Pancreas (tissue), 10 donors: Measurements from ENCODE around the gene MAFF. TPM values are rescaled to one million over a fixed set of nuclear protein-coding genes. Genes with fewer than 3 reads are reported as not detected.

ENCODE experiments used
- ATAC-seq, 4 donors: fragments of 200-7000 bp; cut with Tn5 transposase; one replicate each; pipeline versions ENCODE4 v1.8.0 to v1.9.1; 2020; ENCODE audit warnings: mild to moderate bottlenecking in 4 of 4, moderate library complexity in 4 of 4
- DNase-seq, 6 donors: peaks; one replicate each; pipeline ENCODE4 v3.0.0-alpha.2; 2020
- FAIRE-seq: peaks from 2 replicates; lab custom pipeline; 2012; peaks lifted over from hg19 to GRCh38; lab: Jason Lieb, UNC
- H3K27ac ChIP-seq, 4 donors: fragments of 200-600 bp; sonication (generic); 1 replicate in 3 of 4; 2 replicates in 1 of 4; pipeline versions ENCODE4 v1.5.0 to v1.8.0; 2020
- H3K27me3 ChIP-seq, 4 donors: fragments of 200-600 bp; one replicate each; pipeline ENCODE4 v1.8.0; 2021
- H3K36me3 ChIP-seq, 3 donors: fragments of 200-600 bp; sonication (generic) in 1 of 3; one replicate each; pipeline versions ENCODE4 v1.5.0 to v1.8.0; 2020 to 2021
- H3K4me1 ChIP-seq, 3 donors: fragments of 200-600 bp; one replicate each; pipeline ENCODE4 v1.8.0; 2021
- H3K4me3 ChIP-seq, 4 donors: fragments of 200-600 bp; sonication (generic) in 2 of 4; one replicate each; pipeline versions ENCODE4 v1.5.0 to v1.8.0; 2020 to 2021
- H3K9me3 ChIP-seq, 4 donors: fragments of 200-600 bp; one replicate each; pipeline ENCODE4 v1.8.0; 2021
- WGBS, 2 donors: extraction: QIAGEN DNeasy Blood & Tissue Kit; methylation state at CpG; one replicate each; pipeline ENCODE4 v1.1.7; 2013; 5-methylcytosine and 5-hydroxymethylcytosine counted together
- intact Hi-C, 3 donors: fragments of 100-400 bp; cut with DNase I; formaldehyde crosslinking; loops; one replicate each; pipeline versions ENCODE4 v1.11.1 to v1.14.2; 2022
- polyA plus RNA-seq, 2 donors: library from polyadenylated mRNA; stranded (reverse); fragments of 200-250 nt; gene quantifications; one replicate each; pipeline ENCODE4 v1.2.3, GENCODE V29; 2013
- total RNA-seq, 6 donors: library from RNA; stranded (reverse); fragmentation: NEBNext Ultra II Directional in 4 of 6; extraction: Animal tissue kit (Norgen Biotek cat#: 25700) in 4 of 6; gene quantifications; one replicate each; pipeline versions ENCODE4 v1.2.1 to v1.2.4, GENCODE V29; 2021 to 2023
- TF ChIP-seq, protein P1 (sequence below), 4 donors: fragments of 200-600 bp; sonication (generic) in 3 of 4; IDR thresholded peaks; one replicate each; pipeline versions ENCODE4 v1.5.0 to v1.8.0; 2021; ENCODE audit warnings: antibody characterized with exemption in 4 of 4
- donor health status: healthy with polysubstance abuse.
- donor health status: DM: no; HTN: no; CAD: no; lungs with moderate emphysema.
- donor health status: DM: no; HTN: no; CAD: no.
- donor health status: control.
- donor health status: control.
- donor health status: Bipolar disorder and iron deficiency.
- donor health status: DM: yes; HTN: yes; CAD: no.
- donor health status: DM: no; HTN: no; CAD: no.
- donor health status: DM: no; HTN: no; CAD: no.
- donor health status: DM: yes; HTN: yes; CAD: no.

The MAFF gene
- total and polyA plus RNA-seq, 8 donors: 3.4 to 16.7 (median 7.7) TPM

DNA sequence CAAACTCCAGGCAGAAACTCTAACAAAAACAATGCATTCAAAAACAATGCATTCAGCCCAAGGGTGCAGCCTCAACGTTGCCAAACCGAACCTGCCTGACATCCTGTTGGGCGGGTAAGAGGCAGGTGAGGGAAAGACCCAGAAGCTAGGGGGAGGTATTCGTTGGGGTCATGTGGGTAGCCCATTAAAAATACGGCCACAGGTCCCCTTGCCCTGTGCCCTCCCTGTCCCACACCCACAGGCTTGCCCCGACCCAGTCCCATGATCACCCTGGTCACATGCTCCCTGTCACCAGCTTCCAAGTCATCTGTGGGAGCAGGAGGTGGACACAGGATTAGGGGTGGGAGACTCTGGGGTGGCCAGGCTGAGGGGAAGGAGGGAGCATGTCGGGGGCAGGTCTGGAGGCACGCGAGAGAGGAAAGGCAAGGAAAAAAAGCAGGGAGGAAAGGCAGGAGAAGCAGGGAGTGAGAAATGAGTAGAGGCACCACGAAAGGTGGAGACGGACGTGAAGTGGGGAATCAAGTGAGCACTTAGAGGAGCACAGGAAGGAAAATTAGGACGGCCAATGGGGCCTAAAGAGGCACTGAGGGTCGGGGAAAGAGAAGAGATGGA lies 20.8 kb upstream of the MAFF start:
- TF ChIP-seq, protein P1, sequence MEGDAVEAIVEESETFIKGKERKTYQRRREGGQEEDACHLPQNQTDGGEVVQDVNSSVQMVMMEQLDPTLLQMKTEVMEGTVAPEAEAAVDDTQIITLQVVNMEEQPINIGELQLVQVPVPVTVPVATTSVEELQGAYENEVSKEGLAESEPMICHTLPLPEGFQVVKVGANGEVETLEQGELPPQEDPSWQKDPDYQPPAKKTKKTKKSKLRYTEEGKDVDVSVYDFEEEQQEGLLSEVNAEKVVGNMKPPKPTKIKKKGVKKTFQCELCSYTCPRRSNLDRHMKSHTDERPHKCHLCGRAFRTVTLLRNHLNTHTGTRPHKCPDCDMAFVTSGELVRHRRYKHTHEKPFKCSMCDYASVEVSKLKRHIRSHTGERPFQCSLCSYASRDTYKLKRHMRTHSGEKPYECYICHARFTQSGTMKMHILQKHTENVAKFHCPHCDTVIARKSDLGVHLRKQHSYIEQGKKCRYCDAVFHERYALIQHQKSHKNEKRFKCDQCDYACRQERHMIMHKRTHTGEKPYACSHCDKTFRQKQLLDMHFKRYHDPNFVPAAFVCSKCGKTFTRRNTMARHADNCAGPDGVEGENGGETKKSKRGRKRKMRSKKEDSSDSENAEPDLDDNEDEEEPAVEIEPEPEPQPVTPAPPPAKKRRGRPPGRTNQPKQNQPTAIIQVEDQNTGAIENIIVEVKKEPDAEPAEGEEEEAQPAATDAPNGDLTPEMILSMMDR (IDR thresholded peaks at IDR 0.05): no peak
- H3K27ac ChIP-seq: peak overlapping the region; percentile 71 to 93 (median 80)
- ATAC-seq (peak; percentile 22 to 55 (median 37)), FAIRE-seq (no peak), DNase-seq (peak in 2 of 6 donors; percentile 59 to 77)
- whole genome bisulfite sequencing, 2 donors: 7 to 9% methylated on average over 14 of the region's 14 CpGs
- peak overlapping the region; percentile 16 to 67 (median 50) for H3K4me3 ChIP-seq
- H3K4me1 ChIP-seq: peaks cover 0 to 20% (median 4%) of the 10 kb centered on the region in 3 donors
- H3K36me3 ChIP-seq: no peaks in the 10 kb centered on the region
- H3K27me3 ChIP-seq: no peaks in the 10 kb centered on the region
- H3K9me3 ChIP-seq: no peaks in the 10 kb centered on the region
- intact Hi-C loops: no loop called here

DNA sequence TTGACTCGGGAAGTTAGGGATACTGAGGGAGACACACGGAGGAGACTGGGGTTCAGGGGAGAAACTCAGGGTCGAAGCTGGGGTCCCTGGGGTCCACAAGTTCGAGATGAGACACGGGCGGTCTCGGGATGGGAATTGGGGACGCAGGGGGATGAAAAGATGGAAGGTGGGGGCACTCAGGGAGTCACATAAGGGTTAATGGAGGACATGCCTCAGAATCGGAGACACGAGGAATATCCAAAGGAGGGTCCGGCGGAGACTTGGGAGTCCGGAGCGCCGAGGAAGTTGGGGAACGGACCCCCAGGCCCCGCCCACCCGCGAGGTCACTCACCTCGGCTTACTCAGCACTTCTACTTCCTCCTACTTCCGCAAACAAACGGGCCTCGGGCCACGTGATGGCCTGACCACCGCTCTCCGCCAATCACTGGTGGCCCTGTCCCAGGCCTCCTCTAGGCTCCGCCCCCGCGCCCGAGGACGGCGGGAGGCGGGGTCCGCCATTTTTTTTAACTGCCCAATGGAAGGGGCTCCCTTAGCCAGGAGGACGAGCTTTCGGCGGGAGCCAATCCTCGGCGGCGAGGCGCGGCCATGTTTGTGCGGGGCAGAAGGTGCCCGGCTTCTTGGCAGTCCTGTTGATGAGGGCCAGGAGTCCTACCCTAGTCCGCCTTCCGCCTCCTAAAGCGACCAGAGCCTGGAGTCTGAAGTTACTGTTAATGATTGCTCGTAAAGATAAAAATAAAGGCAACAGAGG lies 20.2 kb upstream of the MAFF start, which contains the start of gene PLA2G6:
Gene PLA2G6, minus strand, starts transcription at position 378 of the 748 bp plus-strand sequence. CDS start 12,404 bp downstream, outside the sequence.
- FAIRE-seq (peak; percentile 93), DNase-seq (peak; percentile 98 to 100 (median 99)), ATAC-seq (peak; percentile 91 to 96 (median 96))
- H3K4me3 ChIP-seq: peak within 1 kb of the TSS; percentile 16 to 67 (median 50)
- peak within 1 kb of the TSS; percentile 71 to 93 (median 80) for H3K27ac ChIP-seq
- H3K4me1 ChIP-seq: peaks cover 0 to 21% (median 4%) of the 10 kb centered on the region in 3 donors
- TF ChIP-seq, protein P1 (IDR thresholded peaks at IDR 0.05): no peak
- intact Hi-C loops: no loop called here
- H3K36me3 ChIP-seq: no peaks in the 10 kb centered on the region
- no peaks in the 10 kb centered on the region for H3K9me3 ChIP-seq
- 0 to 1% methylated on average over 48 of the region's 48 CpGs for WGBS, 2 donors
- no peaks in the 10 kb centered on the region for H3K27me3 ChIP-seq

DNA sequence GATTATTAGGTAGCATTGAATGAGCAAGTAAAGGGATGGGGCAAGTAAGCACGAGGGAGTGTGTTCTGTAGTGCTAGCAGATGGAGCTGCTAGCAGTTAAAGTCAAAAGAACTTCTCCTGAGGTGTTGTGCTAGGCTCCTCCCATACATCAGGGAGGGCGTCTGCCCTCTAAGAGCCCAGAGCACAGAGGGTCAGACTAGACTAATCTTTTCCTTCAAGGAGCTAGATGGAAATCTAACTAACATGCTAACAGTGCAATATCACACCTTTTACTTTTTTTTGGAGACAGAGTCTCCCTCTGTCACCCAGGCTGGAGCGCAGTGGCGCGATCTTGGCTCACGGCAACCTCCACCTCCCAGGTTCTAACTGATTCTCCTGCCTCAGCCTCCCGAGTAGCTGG lies 17.0 kb upstream of the MAFF start:
- ATAC-seq (no peak), FAIRE-seq (no peak), DNase-seq (no peak)
- TF ChIP-seq, protein P1 (IDR thresholded peaks at IDR 0.05): no peak
- H3K4me1 ChIP-seq: peaks cover 7 to 31% (median 17%) of the 10 kb centered on the region in 3 donors
- H3K36me3 ChIP-seq: no peaks in the 10 kb centered on the region
- H3K27me3 ChIP-seq: no peaks in the 10 kb centered on the region
- no peak overlapping the region for H3K4me3 ChIP-seq
- H3K9me3 ChIP-seq: no peaks in the 10 kb centered on the region
- no peak overlapping the region for H3K27ac ChIP-seq
- WGBS, 2 donors: 85 to 87% methylated on average over 7 of the region's 7 CpGs
- intact Hi-C loops: no loop called here

DNA sequence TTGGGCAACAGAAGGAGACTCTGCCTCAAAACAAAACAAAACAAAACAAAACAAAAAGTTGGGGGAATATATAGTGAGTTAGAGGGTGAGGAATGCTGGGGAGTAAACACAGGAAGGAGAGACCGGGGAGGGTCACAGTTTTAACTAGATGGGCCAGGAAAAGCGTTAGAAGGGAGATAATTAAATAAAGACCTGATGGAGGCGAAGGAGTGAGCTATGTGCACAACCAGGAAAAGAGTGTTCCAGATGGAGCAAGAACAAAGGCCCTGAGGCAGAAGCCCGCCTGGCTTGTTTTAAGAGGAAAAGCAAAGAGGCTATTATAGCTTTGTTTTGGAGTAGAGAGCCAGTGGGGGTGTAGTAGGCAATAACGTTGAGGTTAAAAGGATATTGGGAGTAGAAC lies 15.4 kb upstream of the MAFF start:
- Histone ChIP-seq H3K4me1 (peaks cover 7 to 19% (median 13%) of the 10 kb centered on the region in 3 donors), H3K27ac (peak overlapping the region in 2 of 4 donors; percentile 17 to 92), H3K27me3 (no peaks in the 10 kb centered on the region), H3K9me3 (no peaks in the 10 kb centered on the region), H3K4me3 (no peak overlapping the region), H3K36me3 (no peaks in the 10 kb centered on the region)
- no peak for DNase-seq
- intact Hi-C loops: no loop called here
- TF ChIP-seq, protein P1 (IDR thresholded peaks at IDR 0.05): no peak
- WGBS, 2 donors: 74 to 76% methylated on average over 5 of the region's 5 CpGs
- no peak for ATAC-seq
- FAIRE-seq: no peak
